ENCODE results near the gene GJB1. TPM values are rescaled to one million over a fixed set of nuclear protein-coding genes. Genes with fewer than 3 reads are reported as not detected.
A peak's percentile ranks its signal among the peaks of the same experiment; 100 is the strongest.

The GJB1 gene
- polyA plus RNA-seq, 3 donors, result not detected

GRCh38 chrX:71191248-71191647, 31.8 kb upstream of the GJB1 start:
- H3K27me3 ChIP-seq (ENCODE audit: control insufficient read depth in 2 of 2, insufficient read depth in 2 of 2, low read length in 2 of 2), result no peaks in the 10 kb centered on the region
- peaks cover 41% of the 10 kb centered on the region for H3K79me2 ChIP-seq (ENCODE audit: insufficient read depth, low read length)
- peaks cover 3% of the 10 kb centered on the region for H4K20me1 ChIP-seq (ENCODE audit: insufficient read depth, low read length)
- Mint-ChIP-seq H3K4me1 (peaks cover 18% of the 10 kb centered on the region), H3K9me3 (peaks cover 0 to 2% (median 0%) of the 10 kb centered on the region in 7 donors), H3K4me3 (no peak overlapping the region), H3K27me3 (ENCODE audit: low read depth in 3 of 3) (no peaks in the 10 kb centered on the region), H3K36me3 (peaks cover 10 to 11% of the 10 kb centered on the region in 2 donors), H3K27ac (peak overlapping the region in 4 of 7 donors; percentile 41 to 75 (median 72))
- intact Hi-C loops (cut with micrococcal nuclease), result loop anchor here in 1 of 2 donors (10.0 kb wide), 1 partner anchor 64 kb away; the partner anchor contains the start of gene ZMYM3
- no peaks in the 10 kb centered on the region for H3K36me3 ChIP-seq (replicated peaks in 1 of 2; ENCODE audit: control insufficient read depth in 1 of 2, insufficient read depth in 2 of 2, low read length in 2 of 2)
- no peaks in the 10 kb centered on the region for H3K9me3 ChIP-seq (replicated peaks in 1 of 2; ENCODE audit: control insufficient read depth in 1 of 2, insufficient read depth in 1 of 2, low read length in 2 of 2)
- H3K9ac ChIP-seq (ENCODE audit: insufficient read depth, low read length, poor library complexity, severe bottlenecking), result no peak overlapping the region
- DNase-seq, result no peak
- H3K27ac ChIP-seq (ENCODE audit: low read depth in 1 of 2, low read length in 2 of 2), result peak overlapping the region in 1 of 2 donors; percentile 26
- TF ChIP-seq CTCF (IDR thresholded peaks at IDR 0.05), result no peak
- H3K4me1 ChIP-seq (ENCODE audit: control insufficient read depth in 1 of 2, insufficient read depth in 2 of 2, low read length in 2 of 2), result peaks cover 3 to 7% of the 10 kb centered on the region in 2 donors
- no peak overlapping the region for H2AFZ ChIP-seq (ENCODE audit: insufficient read depth, low read depth, low read length, poor library complexity, severe bottlenecking)
- no peak overlapping the region for H3K4me3 ChIP-seq (replicated peaks in 1 of 3; ENCODE audit: low read depth in 2 of 3, low read length in 3 of 3)
- no peak overlapping the region for H3K4me2 ChIP-seq (replicated peaks; ENCODE audit: extremely low read depth, low read length, poor library complexity, severe bottlenecking)

GRCh38 chrX:71195964-71196649, 26.9 kb upstream of the GJB1 start:
- peak overlapping the region in 1 of 2 donors; percentile 70 for H3K27ac ChIP-seq (ENCODE audit: low read depth in 1 of 2, low read length in 2 of 2)
- Mint-ChIP-seq H3K36me3 (peaks cover 5 to 6% of the 10 kb centered on the region in 2 donors), H3K9me3 (peaks cover 0 to 1% (median 0%) of the 10 kb centered on the region in 7 donors), H3K27ac (peak overlapping the region in 6 of 7 donors; percentile 38 to 91 (median 76)), H3K4me3 (peak overlapping the region; percentile 67 to 91), H3K4me1 (peaks cover 32% of the 10 kb centered on the region), H3K27me3 (ENCODE audit: low read depth in 3 of 3) (no peaks in the 10 kb centered on the region)
- no CpG with 5 or more reads among the region's 4 CpGs for WGBS (ENCODE audit: insufficient coverage)
- peak overlapping the region; percentile 74 for H3K4me2 ChIP-seq (replicated peaks; ENCODE audit: extremely low read depth, low read length, poor library complexity, severe bottlenecking)
- no peaks in the 10 kb centered on the region for H3K36me3 ChIP-seq (replicated peaks in 1 of 2; ENCODE audit: control insufficient read depth in 1 of 2, insufficient read depth in 2 of 2, low read length in 2 of 2)
- H4K20me1 ChIP-seq (ENCODE audit: insufficient read depth, low read length), result no peaks in the 10 kb centered on the region
- peak overlapping the region in 2 of 3 experiments; percentile 66 to 80 for H3K4me3 ChIP-seq (replicated peaks in 1 of 3; ENCODE audit: low read depth in 2 of 3, low read length in 3 of 3)
- no peaks in the 10 kb centered on the region for H3K9me3 ChIP-seq (replicated peaks in 1 of 2; ENCODE audit: control insufficient read depth in 1 of 2, insufficient read depth in 1 of 2, low read length in 2 of 2)
- peak overlapping the region; percentile 11 for H3K9ac ChIP-seq (ENCODE audit: insufficient read depth, low read length, poor library complexity, severe bottlenecking)
- H3K4me1 ChIP-seq (ENCODE audit: control insufficient read depth in 1 of 2, insufficient read depth in 2 of 2, low read length in 2 of 2), result peaks cover 16 to 22% of the 10 kb centered on the region in 2 donors
- DNase-seq, result no peak
- no peaks in the 10 kb centered on the region for H3K27me3 ChIP-seq (ENCODE audit: control insufficient read depth in 2 of 2, insufficient read depth in 2 of 2, low read length in 2 of 2)
- H3K79me2 ChIP-seq (ENCODE audit: insufficient read depth, low read length), result peaks cover 47% of the 10 kb centered on the region
- intact Hi-C loops (cut with micrococcal nuclease), result loop anchor here in 1 of 2 donors (10.0 kb wide), 1 partner anchor 59 kb away; the partner anchor contains the start of gene ZMYM3
- no peak for TF ChIP-seq CTCF (IDR thresholded peaks at IDR 0.05)
- H2AFZ ChIP-seq (ENCODE audit: insufficient read depth, low read depth, low read length, poor library complexity, severe bottlenecking), result peak overlapping the region; percentile 40
